ENCODE data around the gene PLPP3. TPM values are rescaled to one million over a fixed set of nuclear protein-coding genes. Genes with fewer than 3 reads are reported as not detected.

Gene PLPP3
- total and polyA plus RNA-seq, 2 of the 8 experiments (the other 6 are each of a cell fraction or from before 2014, with no cell fraction given) = 33.2 to 42.0 TPM

GRCh38 chr1:56552349-56552748 is 27.0 kb downstream of the PLPP3 start:
- no peak overlapping the region for H2BK120ac ChIP-seq (replicated peaks; ENCODE audit: low read depth, low read length)
- ChIA-PET POLR2A (ENCODE audit: partially characterized antibody) (interaction anchor here (0.7 to 1.2 kb wide), 2 partner anchors 17 to 19 kb away, joined by 3 read pairs; no protein-coding TSS in a partner anchor), CTCF (ENCODE audit: partially characterized antibody) (interaction anchor here (1.0 to 1.8 kb wide), 2 partner anchors 23 to 363 kb away, joined by 4 read pairs; no protein-coding TSS in a partner anchor)
- peaks cover 0 to 6% of the 10 kb centered on the region in 2 experiments for H4K20me1 ChIP-seq (replicated peaks in 1 of 2; ENCODE audit: control insufficient read depth in 1 of 2, insufficient read depth in 2 of 2, low read length in 2 of 2)
- H4K8ac ChIP-seq (ENCODE audit: extremely low read depth, insufficient read depth, low read length) = no peak overlapping the region
- no peak overlapping the region for H4K91ac ChIP-seq (replicated peaks; ENCODE audit: insufficient read length, low read length)
- no peak overlapping the region for H4K5ac ChIP-seq (ENCODE audit: insufficient read length, low read depth, low read length)
- peaks cover 0 to 3% (median 0%) of the 10 kb centered on the region in 4 experiments; a peak in 1 of 8 replicates for H3K36me3 ChIP-seq (ENCODE audit: control insufficient read depth in 2 of 4, insufficient read depth in 4 of 4, low read length in 3 of 4)
- H3K23ac ChIP-seq (ENCODE audit: insufficient read length) = no peak overlapping the region
- no peak overlapping the region for H3K4ac ChIP-seq (replicated peaks; ENCODE audit: insufficient read length, low read depth, low read length)
- H2AK5ac ChIP-seq (ENCODE audit: low read depth, low read length) = no peak overlapping the region
- peaks cover 16 to 45% (median 36%) of the 10 kb centered on the region in 4 experiments; a peak in 6 of 7 replicates for H3K4me1 ChIP-seq (replicated peaks in 1 of 4; ENCODE audit: control insufficient read depth in 3 of 4, insufficient read depth in 4 of 4, low read length in 3 of 4)
- H3K4me2 ChIP-seq (ENCODE audit: insufficient read depth in 1 of 2, low read depth in 2 of 2, low read length in 2 of 2) = no peak overlapping the region
- no peak overlapping the region for H3K56ac ChIP-seq (replicated peaks; ENCODE audit: insufficient read length, low read depth, low read length)
- no peak overlapping the region for H3K18ac ChIP-seq (ENCODE audit: extremely low read depth, low read length)
- no peak overlapping the region for H2BK15ac ChIP-seq (ENCODE audit: low read length)
- no peak overlapping the region for H2AFZ ChIP-seq (ENCODE audit: low read length)
- no peak for FAIRE-seq
- no peaks in the 10 kb centered on the region for H3K27me3 ChIP-seq (replicated peaks in 1 of 4; ENCODE audit: control insufficient read depth in 3 of 4, extremely low read depth in 1 of 4, insufficient read depth in 3 of 4, low read length in 3 of 4)
- no peak overlapping the region for H3K27ac ChIP-seq (ENCODE audit: low read depth, low read length)
- H3K79me1 ChIP-seq (ENCODE audit: low read depth, low read length) = peaks cover 10% of the 10 kb centered on the region; the same call in 1 of the 2 replicates
- H2BK5ac ChIP-seq (ENCODE audit: low read depth, low read length) = no peak overlapping the region
- H3K14ac ChIP-seq (ENCODE audit: insufficient read length) = no peak overlapping the region
- DNase-seq (ENCODE audit: low read depth in 1 of 2, low spot score in 2 of 2) = no peak
- no peaks in the 10 kb centered on the region for H3K23me2 ChIP-seq (ENCODE audit: low read depth, low read length)
- peaks cover 22 to 85% of the 10 kb centered on the region in 2 experiments for H3K79me2 ChIP-seq (ENCODE audit: control insufficient read depth in 1 of 2, insufficient read depth in 2 of 2, low read length in 2 of 2)
- no peak overlapping the region for H3K4me3 ChIP-seq (ENCODE audit: extremely low read depth in 1 of 4, insufficient read depth in 2 of 4, low read depth in 3 of 4, low read length in 4 of 4)
- H2BK12ac ChIP-seq (ENCODE audit: low read depth, low read length) = no peak overlapping the region
- H2BK20ac ChIP-seq (ENCODE audit: low read length) = no peak overlapping the region
- no peak for TF ChIP-seq RXRA (IDR thresholded peaks at IDR 0.05; ENCODE audit: insufficient read depth, low read depth, low read length)
- TF ChIP-seq RAD21 (IDR thresholded peaks at IDR 0.05 in 1 of 2, conservative IDR thresholded peaks at IDR 0.05 in 1 of 2; ENCODE audit: low read depth in 2 of 2, low read length in 2 of 2) = no peak
- TF ChIP-seq ASH2L (IDR thresholded peaks at IDR 0.05; ENCODE audit: low read length) = no peak
- TF ChIP-seq BCL11A (IDR thresholded peaks at IDR 0.05; ENCODE audit: low read depth in 2 of 2, low read length in 2 of 2) = no peak
- no peak for TF ChIP-seq CEBPB (IDR thresholded peaks at IDR 0.05; ENCODE audit: low read depth, low read length)
- no peak for TF ChIP-seq SIX5 (IDR thresholded peaks at IDR 0.05; ENCODE audit: low read depth, low read length)
- no peak for TF ChIP-seq SAP30 (IDR thresholded peaks at IDR 0.05; ENCODE audit: insufficient read depth, insufficient replicate concordance, low read length)
- TF ChIP-seq KDM4A (IDR thresholded peaks at IDR 0.05; ENCODE audit: low read depth, low read length, severe bottlenecking) = no peak
- TF ChIP-seq TEAD4 (IDR thresholded peaks at IDR 0.05; ENCODE audit: low read depth, low read length) = no peak
- H3K9ac ChIP-seq (replicated peaks in 1 of 4; ENCODE audit: extremely low read depth in 1 of 4, low read depth in 3 of 4, low read length in 3 of 4) = no peak overlapping the region
- no peaks in the 10 kb centered on the region for H3K9me3 ChIP-seq (ENCODE audit: insufficient read depth in 2 of 2, low read depth in 1 of 2, low read length in 1 of 2)

Measured in H1 (cell line).